Measurements from ENCODE around the gene RAB3GAP2.
"Not testable (repeated sequence)": the region's sequence is repeated elsewhere in the genome, so short reads cannot be mapped to it uniquely, and the experiment has no call there.

Gene RAB3GAP2

DNA sequence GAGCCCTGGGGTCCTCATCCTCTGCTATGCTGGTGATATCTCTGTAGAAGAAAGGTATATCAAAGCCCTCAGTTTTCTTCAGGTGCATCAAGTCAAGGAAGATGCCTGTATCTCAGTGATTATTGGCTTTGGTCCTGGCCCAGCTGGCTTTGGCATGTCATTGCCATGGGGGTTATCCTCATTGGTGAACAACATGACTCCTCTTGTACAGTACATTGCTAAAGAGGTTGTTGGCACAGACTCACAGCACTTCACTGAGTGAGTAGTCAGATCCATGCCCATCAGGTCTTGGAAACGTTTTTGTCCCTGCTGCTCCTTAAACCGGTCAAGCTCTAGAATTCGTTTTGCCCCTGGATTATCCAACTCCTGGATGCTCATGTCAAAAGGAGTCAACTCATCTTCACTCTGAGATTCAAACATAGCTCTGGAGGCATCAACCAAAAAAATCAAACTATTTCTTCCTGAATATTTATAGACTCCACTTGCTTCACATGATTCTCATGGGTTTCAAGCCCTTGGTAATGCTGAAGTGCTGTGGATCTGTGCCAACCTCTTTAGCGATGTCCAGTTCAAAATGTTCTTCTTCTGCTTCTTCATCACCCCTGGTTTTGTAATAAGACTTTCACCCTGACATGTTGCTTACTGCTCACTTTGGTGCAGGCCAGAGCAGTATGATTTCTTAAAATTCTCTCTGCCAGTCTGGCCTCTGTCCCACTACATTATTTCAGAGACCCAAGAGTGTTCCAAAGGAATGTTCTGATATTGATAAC lies 43.0 kb upstream of the RAB3GAP2 start:
- no peak overlapping the region for H3K4me3 ChIP-seq (ENCODE audit: low read depth, low read length)
- TF ChIP-seq, protein P1, sequence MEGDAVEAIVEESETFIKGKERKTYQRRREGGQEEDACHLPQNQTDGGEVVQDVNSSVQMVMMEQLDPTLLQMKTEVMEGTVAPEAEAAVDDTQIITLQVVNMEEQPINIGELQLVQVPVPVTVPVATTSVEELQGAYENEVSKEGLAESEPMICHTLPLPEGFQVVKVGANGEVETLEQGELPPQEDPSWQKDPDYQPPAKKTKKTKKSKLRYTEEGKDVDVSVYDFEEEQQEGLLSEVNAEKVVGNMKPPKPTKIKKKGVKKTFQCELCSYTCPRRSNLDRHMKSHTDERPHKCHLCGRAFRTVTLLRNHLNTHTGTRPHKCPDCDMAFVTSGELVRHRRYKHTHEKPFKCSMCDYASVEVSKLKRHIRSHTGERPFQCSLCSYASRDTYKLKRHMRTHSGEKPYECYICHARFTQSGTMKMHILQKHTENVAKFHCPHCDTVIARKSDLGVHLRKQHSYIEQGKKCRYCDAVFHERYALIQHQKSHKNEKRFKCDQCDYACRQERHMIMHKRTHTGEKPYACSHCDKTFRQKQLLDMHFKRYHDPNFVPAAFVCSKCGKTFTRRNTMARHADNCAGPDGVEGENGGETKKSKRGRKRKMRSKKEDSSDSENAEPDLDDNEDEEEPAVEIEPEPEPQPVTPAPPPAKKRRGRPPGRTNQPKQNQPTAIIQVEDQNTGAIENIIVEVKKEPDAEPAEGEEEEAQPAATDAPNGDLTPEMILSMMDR (IDR thresholded peaks at IDR 0.05; ENCODE audit: borderline replicate concordance, insufficient read depth, low read depth, low read length): no peak

DNA sequence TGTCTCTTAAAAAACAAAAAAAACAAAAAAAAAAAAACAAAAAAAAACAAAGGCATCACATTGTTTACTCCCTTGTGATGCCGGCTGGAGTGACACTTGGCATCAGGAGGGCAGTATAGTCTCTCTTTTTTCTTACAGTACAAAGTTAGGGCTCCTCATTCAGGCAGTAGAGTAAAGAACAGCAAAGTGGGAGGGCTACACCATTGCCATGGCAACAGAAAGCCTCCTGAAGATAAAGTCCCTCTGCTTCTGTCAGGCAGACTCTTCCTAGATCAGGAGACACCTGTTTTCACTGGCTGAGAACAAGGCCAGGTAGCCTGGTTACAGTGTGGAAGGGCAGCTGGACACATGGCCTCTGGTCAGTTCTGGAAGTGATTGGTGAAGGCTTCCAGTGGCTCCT lies 41.3 kb upstream of the RAB3GAP2 start:
- no peak overlapping the region for H3K4me3 ChIP-seq (ENCODE audit: low read depth, low read length)
- TF ChIP-seq, protein P1 (IDR thresholded peaks at IDR 0.05; ENCODE audit: borderline replicate concordance, insufficient read depth, low read depth, low read length): no peak

DNA sequence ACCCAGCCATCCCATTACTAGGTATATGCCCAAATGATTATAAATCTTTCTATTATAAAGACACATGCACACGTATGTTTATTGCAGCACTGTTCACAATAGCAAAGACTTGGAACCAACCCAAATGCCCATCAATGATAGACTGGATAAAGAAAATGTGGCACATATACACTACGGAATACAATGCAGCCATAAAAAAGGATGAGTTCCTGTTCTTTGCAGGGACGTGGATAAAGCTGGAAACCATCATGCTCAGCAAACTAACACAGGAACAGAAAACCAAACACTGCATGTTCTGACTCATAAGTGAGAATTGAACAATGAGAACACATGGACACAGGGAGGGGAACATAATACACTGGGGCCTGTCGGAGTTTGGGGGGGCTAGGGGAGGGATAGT lies 37.9 kb upstream of the RAB3GAP2 start:
- H3K4me3 ChIP-seq (ENCODE audit: low read depth, low read length): not testable (repeated sequence)

DNA sequence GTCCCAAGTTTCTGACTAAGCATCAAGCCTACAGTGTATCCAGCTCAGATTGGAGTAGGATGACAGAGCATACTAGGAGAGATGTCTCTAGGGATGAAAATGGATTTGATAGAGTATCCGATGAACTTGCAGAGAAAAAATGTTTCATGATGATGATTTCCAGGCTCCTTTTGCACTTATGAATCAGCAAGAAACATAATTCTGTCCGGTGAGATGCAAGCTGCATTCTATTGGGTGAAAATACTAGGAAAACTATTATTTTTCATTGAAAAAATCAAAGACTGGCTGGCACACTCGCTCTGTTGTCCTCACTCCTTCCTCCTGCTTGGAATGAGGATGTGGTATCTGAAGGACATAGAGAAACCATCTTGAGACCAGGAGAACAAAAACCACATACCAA lies 35.4 kb upstream of the RAB3GAP2 start:
- H3K4me3 ChIP-seq (ENCODE audit: low read depth, low read length): no peak overlapping the region
- TF ChIP-seq, protein P1 (IDR thresholded peaks at IDR 0.05; ENCODE audit: borderline replicate concordance, insufficient read depth, low read depth, low read length): no peak

DNA sequence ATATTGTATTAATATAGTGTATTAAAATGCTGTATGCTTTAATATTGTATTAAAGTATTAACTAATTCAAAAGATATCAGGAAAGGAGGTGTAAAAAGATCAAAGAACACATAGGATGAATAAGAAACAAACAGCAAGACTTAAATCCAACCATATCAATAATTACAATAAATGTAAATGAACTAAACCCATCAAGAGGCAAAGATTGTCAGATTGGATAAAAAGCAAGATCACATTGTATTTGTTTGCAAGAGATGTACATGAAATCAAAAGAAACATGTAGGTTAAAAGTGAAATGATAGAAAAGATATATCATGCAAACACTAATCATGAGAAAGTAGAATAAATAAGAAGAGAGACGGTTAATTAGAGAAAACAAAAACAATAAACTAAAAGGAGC lies 34.1 kb upstream of the RAB3GAP2 start:
- TF ChIP-seq, protein P1 (IDR thresholded peaks at IDR 0.05; ENCODE audit: borderline replicate concordance, insufficient read depth, low read depth, low read length): no peak

DNA sequence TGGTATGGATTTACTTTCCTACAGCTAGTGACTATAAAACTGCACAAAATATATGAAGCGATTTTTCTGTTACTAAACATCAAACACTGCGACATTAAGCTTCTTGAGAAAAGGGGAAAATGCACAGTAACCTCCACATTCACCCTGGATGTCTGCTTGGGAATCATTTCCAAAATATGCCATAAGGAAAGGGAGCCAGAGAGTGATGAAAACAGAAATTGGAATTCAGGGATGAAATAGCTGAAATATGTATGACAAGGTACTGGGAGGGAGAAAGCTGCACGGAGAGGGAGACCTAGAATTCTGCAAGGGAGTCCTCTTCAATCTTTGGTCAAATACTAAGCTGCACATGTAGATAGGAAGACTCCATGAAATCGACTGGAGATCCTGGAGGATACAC lies 31.6 kb upstream of the RAB3GAP2 start:
- TF ChIP-seq, protein P1 (IDR thresholded peaks at IDR 0.05; ENCODE audit: borderline replicate concordance, insufficient read depth, low read depth, low read length): no peak
- H3K4me3 ChIP-seq (ENCODE audit: low read depth, low read length): no peak overlapping the region

More for the DNA sequence above, 34.1 kb upstream of the RAB3GAP2 start:
- no peak overlapping the region for H3K4me3 ChIP-seq (ENCODE audit: low read depth, low read length)

DNA sequence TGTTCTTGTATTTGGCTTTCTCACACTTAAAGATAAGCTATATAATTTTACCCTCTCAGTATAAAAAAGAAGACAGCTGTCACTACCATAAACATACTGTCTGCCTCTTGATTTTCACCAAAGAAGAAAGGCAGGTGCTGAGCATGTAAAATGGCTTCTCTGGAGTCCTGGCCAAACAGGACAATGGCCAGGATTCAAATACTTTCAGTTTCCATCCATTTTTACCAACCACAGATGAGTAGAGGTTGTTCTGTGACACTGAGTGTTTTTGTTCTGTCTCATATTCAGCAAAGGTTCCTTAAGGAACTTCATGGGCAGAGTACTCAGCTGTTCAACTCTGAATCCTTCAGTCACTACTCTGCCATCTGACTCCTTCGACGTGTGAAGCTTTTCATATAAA lies 29.4 kb upstream of the RAB3GAP2 start:
- H3K4me3 ChIP-seq (ENCODE audit: low read depth, low read length): no peak overlapping the region
- TF ChIP-seq, protein P1 (IDR thresholded peaks at IDR 0.05; ENCODE audit: borderline replicate concordance, insufficient read depth, low read depth, low read length): no peak
